ENCODE data around the gene TMEM135.

TMEM135 gene

GRCh38 chr11:87369888-87370287, 332.2 kb downstream of the TMEM135 start:
- DNase-seq (ENCODE audit: low read depth, low spot score), result no peak
- no peak overlapping the region for H3K27ac ChIP-seq

DNA sequence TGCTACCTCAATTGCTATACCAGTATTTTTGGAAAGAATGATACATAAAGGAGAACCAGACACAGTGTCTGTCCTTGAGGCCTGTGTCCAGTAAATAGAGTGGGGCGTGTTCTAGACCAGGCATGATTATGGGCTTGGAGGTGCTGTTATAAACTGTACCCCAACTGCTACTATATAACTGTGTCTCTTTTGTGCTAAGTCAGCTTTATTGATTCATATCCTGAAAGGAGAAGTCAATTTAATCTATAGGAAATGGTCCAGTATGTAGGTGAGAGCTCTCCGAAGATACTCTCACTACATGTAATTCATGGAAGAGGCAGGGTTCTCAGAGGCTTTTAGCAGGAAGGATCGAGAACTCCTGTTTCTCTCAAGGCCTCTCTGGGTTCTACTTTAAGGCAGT, 334.3 kb downstream of the TMEM135 start:
- DNase-seq (ENCODE audit: low read depth, low spot score), result no peak

More for the DNA sequence above, 334.3 kb downstream of the TMEM135 start:
- H3K27ac ChIP-seq, result no peak overlapping the region

Data from epithelial cell of prostate (primary cell).